ENCODE results near the gene TMTC2.

DNA sequence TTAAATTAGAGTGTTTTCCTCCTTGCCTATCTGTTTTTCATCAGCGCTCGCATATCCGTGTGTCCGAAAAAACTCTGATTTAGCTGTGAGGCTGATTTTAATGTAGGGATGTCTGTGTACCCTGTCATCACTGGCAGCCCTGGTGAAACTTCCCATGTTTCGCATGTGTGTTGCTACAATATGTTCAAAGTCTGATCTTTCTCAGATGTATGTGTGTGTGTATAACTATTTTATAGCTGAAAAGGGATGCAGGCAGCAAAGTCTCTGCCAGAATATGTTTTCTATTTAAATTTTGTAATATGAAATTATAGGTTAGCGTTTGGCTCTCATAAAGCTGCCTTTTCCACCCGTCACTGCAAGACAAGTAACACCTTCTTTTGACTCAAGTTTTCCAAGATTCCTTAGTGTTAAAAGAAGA lies 154.8 kb downstream of the TMTC2 start:
- TF ChIP-seq MXI1 (conservative IDR thresholded peaks at IDR 0.05; ENCODE audit: poor library complexity, severe bottlenecking), result no peak
- no peak for TF ChIP-seq CTCF (IDR thresholded peaks at IDR 0.05; ENCODE audit: poor library complexity, severe bottlenecking)
- TF ChIP-seq POLR2AphosphoS5 (IDR thresholded peaks at IDR 0.05), result no peak
- no peak for TF ChIP-seq EP300 (conservative IDR thresholded peaks at IDR 0.05; ENCODE audit: poor library complexity, severe bottlenecking)
- TF ChIP-seq EZH2 (IDR thresholded peaks at IDR 0.05; ENCODE audit: borderline replicate concordance, insufficient read depth, low read length, poor library complexity, severe bottlenecking), result no peak
- no peak for TF ChIP-seq TAF1 (IDR thresholded peaks at IDR 0.05; ENCODE audit: low read depth)
- TF ChIP-seq RAD21 (conservative IDR thresholded peaks at IDR 0.05), result no peak
- TF ChIP-seq, protein P1, sequence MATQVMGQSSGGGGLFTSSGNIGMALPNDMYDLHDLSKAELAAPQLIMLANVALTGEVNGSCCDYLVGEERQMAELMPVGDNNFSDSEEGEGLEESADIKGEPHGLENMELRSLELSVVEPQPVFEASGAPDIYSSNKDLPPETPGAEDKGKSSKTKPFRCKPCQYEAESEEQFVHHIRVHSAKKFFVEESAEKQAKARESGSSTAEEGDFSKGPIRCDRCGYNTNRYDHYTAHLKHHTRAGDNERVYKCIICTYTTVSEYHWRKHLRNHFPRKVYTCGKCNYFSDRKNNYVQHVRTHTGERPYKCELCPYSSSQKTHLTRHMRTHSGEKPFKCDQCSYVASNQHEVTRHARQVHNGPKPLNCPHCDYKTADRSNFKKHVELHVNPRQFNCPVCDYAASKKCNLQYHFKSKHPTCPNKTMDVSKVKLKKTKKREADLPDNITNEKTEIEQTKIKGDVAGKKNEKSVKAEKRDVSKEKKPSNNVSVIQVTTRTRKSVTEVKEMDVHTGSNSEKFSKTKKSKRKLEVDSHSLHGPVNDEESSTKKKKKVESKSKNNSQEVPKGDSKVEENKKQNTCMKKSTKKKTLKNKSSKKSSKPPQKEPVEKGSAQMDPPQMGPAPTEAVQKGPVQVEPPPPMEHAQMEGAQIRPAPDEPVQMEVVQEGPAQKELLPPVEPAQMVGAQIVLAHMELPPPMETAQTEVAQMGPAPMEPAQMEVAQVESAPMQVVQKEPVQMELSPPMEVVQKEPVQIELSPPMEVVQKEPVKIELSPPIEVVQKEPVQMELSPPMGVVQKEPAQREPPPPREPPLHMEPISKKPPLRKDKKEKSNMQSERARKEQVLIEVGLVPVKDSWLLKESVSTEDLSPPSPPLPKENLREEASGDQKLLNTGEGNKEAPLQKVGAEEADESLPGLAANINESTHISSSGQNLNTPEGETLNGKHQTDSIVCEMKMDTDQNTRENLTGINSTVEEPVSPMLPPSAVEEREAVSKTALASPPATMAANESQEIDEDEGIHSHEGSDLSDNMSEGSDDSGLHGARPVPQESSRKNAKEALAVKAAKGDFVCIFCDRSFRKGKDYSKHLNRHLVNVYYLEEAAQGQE (IDR thresholded peaks at IDR 0.05; ENCODE audit: borderline replicate concordance), result no peak
